ENCODE data around the gene TMEM40. TPM values are rescaled to one million over a fixed set of nuclear protein-coding genes. Genes with fewer than 3 reads are reported as not detected.

The TMEM40 gene
- total RNA-seq, 1 experiment from 2014 or later: not detected

GRCh38 chr3:12796171-12797123 is 37.4 kb upstream of the TMEM40 start, which contains the start of gene CAND2:
Gene CAND2, plus strand, starts transcription at chr3:12796680. Its CDS starts 41 bp downstream, at chr3:12796721.
- no peak for TF ChIP-seq CTCF (conservative IDR thresholded peaks at IDR 0.05)
- Histone ChIP-seq H3K18ac (ENCODE audit: insufficient read length, low read depth, low read length) (no peak within 1 kb of the TSS), H3K27me3 (ENCODE audit: insufficient read depth, low read length) (no peaks in the 10 kb centered on the region), H3K23me2 (ENCODE audit: insufficient read length, low read depth, low read length, poor library complexity, severe bottlenecking) (no peaks in the 10 kb centered on the region), H4K20me1 (ENCODE audit: control insufficient read depth, insufficient read depth, insufficient read length) (no peaks in the 10 kb centered on the region), H3K4me2 (ENCODE audit: insufficient read depth, insufficient read length, low read length) (peak within 1 kb of the TSS; percentile 57), H2AK5ac (ENCODE audit: insufficient read length, low read length) (no peak within 1 kb of the TSS), H3K9ac (ENCODE audit: extremely low read depth, insufficient read length, low read length) (no peak within 1 kb of the TSS), H3T11ph (ENCODE audit: low read length) (no peak within 1 kb of the TSS), H3K9me3 (ENCODE audit: control insufficient read depth, low read depth, low read length) (no peaks in the 10 kb centered on the region), H2BK20ac (ENCODE audit: low read depth, low read length, poor library complexity, severe bottlenecking) (no peak within 1 kb of the TSS), H2BK12ac (ENCODE audit: insufficient read length, low read depth, low read length) (no peak within 1 kb of the TSS), H2BK5ac (ENCODE audit: insufficient read length, low read length) (no peak within 1 kb of the TSS), H3K4ac (ENCODE audit: low read depth, low read length) (no peak within 1 kb of the TSS), H3K14ac (ENCODE audit: insufficient read depth, low read length) (peak within 1 kb of the TSS; percentile 71; the same call in 1 of the 2 replicates), H4K8ac (replicated peaks; ENCODE audit: insufficient read length, low read depth, low read length) (no peak within 1 kb of the TSS), H2AFZ (ENCODE audit: low read length) (no peak within 1 kb of the TSS), H3K79me1 (ENCODE audit: insufficient read depth, low read depth, low read length, poor library complexity, severe bottlenecking) (no peaks in the 10 kb centered on the region), H3K56ac (ENCODE audit: insufficient read length, low read depth, low read length) (no peak within 1 kb of the TSS), H3K27ac (ENCODE audit: insufficient read length, low read depth, low read length) (no peak within 1 kb of the TSS), H2BK120ac (ENCODE audit: low read depth, low read length, poor library complexity, severe bottlenecking) (no peak within 1 kb of the TSS), H2BK15ac (ENCODE audit: low read depth, low read length) (no peak within 1 kb of the TSS), H3K23ac (ENCODE audit: insufficient read length, low read depth, low read length) (no peak within 1 kb of the TSS), H4K5ac (ENCODE audit: insufficient read length, low read depth, low read length) (no peak within 1 kb of the TSS), H3K79me2 (ENCODE audit: insufficient read depth, low read length) (no peaks in the 10 kb centered on the region), H4K91ac (ENCODE audit: insufficient read length, low read depth, low read length) (no peak within 1 kb of the TSS), H3K4me1 (ENCODE audit: insufficient read depth, low read length) (0 out of 2 replicates have a peak, but pooled peaks cover 2% of the 10 kb centered on the region)
- peaks cover 0 to 5% (median 0%) of the 10 kb centered on the region in 3 experiments; a peak in 3 of 7 replicates for H3K36me3 Mint-ChIP-seq (ENCODE audit: insufficient read depth in 1 of 3, low read depth in 3 of 3)
- DNase-seq: peak; percentile 56
- H3K9me3 Mint-ChIP-seq: peaks cover 0 to 4% of the 10 kb centered on the region in 2 experiments; a peak in 2 of 5 replicates
- H3K4me1 Mint-ChIP-seq: peaks cover 7 to 21% of the 10 kb centered on the region in 2 experiments; a peak in 3 of 4 replicates
- peaks cover 10% of the 10 kb centered on the region for H3K27me3 Mint-ChIP-seq (ENCODE audit: low read depth)
- peak within 1 kb of the TSS in 2 of 3 experiments; percentile 57 to 72; a peak in 2 of 7 replicates for H3K27ac Mint-ChIP-seq
- H3K4me3 Mint-ChIP-seq: peak within 1 kb of the TSS; percentile 88 to 93
- WGBS (ENCODE audit: extremely low coverage, insufficient read length, low lambda C conversion rate): no CpG with 5 or more reads among the region's 61 CpGs

Measured in H9 (cell line).